Sigmoid colon (tissue), 7 donors: ENCODE data around the gene MYH9. TPM values are rescaled to one million over a fixed set of nuclear protein-coding genes. Genes with fewer than 3 reads are reported as not detected.

ENCODE experiments used
- DNase-seq: peaks from one replicate; pipeline ENCODE4 v3.0.0-alpha.2; 2019
- H3K27ac ChIP-seq, 4 donors: fragments of 200-600 bp; sonication (generic); one replicate each; pipeline ENCODE4 v1.5.1; 2016 to 2019; ENCODE audit warnings: mild to moderate bottlenecking in 1 of 4
- H3K27me3 ChIP-seq, 3 donors: fragments of 200-600 bp; sonication (generic); one replicate each; pipeline ENCODE4 v1.5.1; 2019; ENCODE audit warnings: mild to moderate bottlenecking in 1 of 3
- H3K36me3 ChIP-seq, 4 donors: fragments of 200-600 bp; sonication (generic); one replicate each; pipeline ENCODE4 v1.5.1; 2016 to 2019
- H3K4me1 ChIP-seq, 4 donors: fragments of 200-600 bp; sonication (generic); one replicate each; pipeline ENCODE4 v1.5.1; 2017 to 2019
- H3K4me3 ChIP-seq, 4 donors: fragments of 200-600 bp; sonication (generic); one replicate each; pipeline ENCODE4 v1.5.1; 2017 to 2019; ENCODE audit warnings: mild to moderate bottlenecking in 2 of 4, moderate library complexity in 1 of 4
- H3K9me3 ChIP-seq, 4 donors: fragments of 200-600 bp in 3 of 4; sonication (generic) in 3 of 4; one replicate each; pipeline versions ENCODE4 v1.5.1 to v1.6.1; 2013 to 2019
- CTCF ChIP-seq, 4 experiments: fragments of 450-650 bp in 3 of 4; fragments of 200-600 bp in 1 of 4; IDR thresholded peaks; one replicate each; pipeline ENCODE4 v1.5.1; 2016 to 2019; ENCODE audit warnings: antibody characterized with exemption in 4 of 4, mild to moderate bottlenecking in 3 of 4, moderate library complexity in 2 of 4
- EP300 ChIP-seq, 4 donors: sonication (generic); formaldehyde crosslinking; IDR thresholded peaks; one replicate each; pipeline ENCODE4 v1.6.1; 2017; ENCODE audit warnings: antibody characterized with exemption in 4 of 4
- POLR2A ChIP-seq, 2 donors: fragments of 450-650 bp; IDR thresholded peaks; one replicate each; pipeline ENCODE4 v1.6.1; 2016; ENCODE audit warnings: antibody characterized with exemption in 2 of 2, mild to moderate bottlenecking in 2 of 2, moderate library complexity in 2 of 2
- POLR2AphosphoS5 ChIP-seq, 4 donors: sonication (generic); formaldehyde crosslinking; IDR thresholded peaks; one replicate each; pipeline ENCODE4 v1.6.1; 2017; ENCODE audit warnings: antibody characterized with exemption in 4 of 4
- WGBS, 2 donors: extraction: QIAGEN DNeasy Blood & Tissue Kit; methylation state at CpG; one replicate each; pipeline ENCODE4 v1.1.7; 2013; 5-methylcytosine and 5-hydroxymethylcytosine counted together
- intact Hi-C: fragments of 100-400 bp; cut with DNase I; formaldehyde crosslinking; loops from one replicate; pipeline ENCODE4 v1.15.1; 2023
- polyA plus RNA-seq, 3 donors: library from polyadenylated mRNA; stranded (reverse); fragments of 200-250 nt; gene quantifications; one replicate each; pipeline ENCODE4 v1.2.3, GENCODE V29; 2013
- total RNA-seq, 4 donors: library from RNA; depleted of rRNA; stranded (reverse); fragments of >200 nt; gene quantifications; one replicate each; pipeline ENCODE4 v1.1.0, GENCODE V29; 2016
- donor health status: healthy with polysubstance abuse.
- donor health status: Bipolar disorder and iron deficiency.
- donor health status: healthy.

The MYH9 gene
- total and polyA plus RNA-seq, 7 donors: 63.7 to 307 (median 182) TPM

GRCh38 chr22:36405671-36406538, 18.1 kb upstream of the MYH9 start:
- H3K4me1 ChIP-seq: no peaks in the 10 kb centered on the region
- WGBS, 2 donors: 51 to 56% methylated on average over 9 of the region's 9 CpGs
- DNase-seq: no peak
- no peak overlapping the region for H3K27ac ChIP-seq
- no peak overlapping the region for H3K4me3 ChIP-seq
- peaks cover 0 to 13% (median 0%) of the 10 kb centered on the region in 4 donors for H3K36me3 ChIP-seq
- no peaks in the 10 kb centered on the region for H3K9me3 ChIP-seq
- intact Hi-C loops: no loop called here
- TF ChIP-seq CTCF (IDR thresholded peaks at IDR 0.05) (no peak), EP300 (IDR thresholded peaks at IDR 0.05) (no peak), POLR2AphosphoS5 (IDR thresholded peaks at IDR 0.05) (no peak), POLR2A (IDR thresholded peaks at IDR 0.05) (no peak)
- no peaks in the 10 kb centered on the region for H3K27me3 ChIP-seq

- Histone ChIP-seq H3K27ac (no peak overlapping the region), H3K4me3 (no peak overlapping the region), H3K27me3 (no peaks in the 10 kb centered on the region), H3K36me3 (peaks cover 0 to 6% (median 0%) of the 10 kb centered on the region in 4 donors), H3K4me1 (no peaks in the 10 kb centered on the region), H3K9me3 (no peaks in the 10 kb centered on the region)
- TF ChIP-seq CTCF (IDR thresholded peaks at IDR 0.05): no peak
- no peak for TF ChIP-seq POLR2A (IDR thresholded peaks at IDR 0.05)
- no peak for TF ChIP-seq POLR2AphosphoS5 (IDR thresholded peaks at IDR 0.05)
- no peak for TF ChIP-seq EP300 (IDR thresholded peaks at IDR 0.05)
- 58 to 68% methylated on average over 6 of the region's 6 CpGs for WGBS, 2 donors
- intact Hi-C loops: no loop called here
- DNase-seq: no peak
Observed at GRCh38 chr22:36405221-36405661, 17.5 kb upstream of the MYH9 start.

- Histone ChIP-seq H3K4me1 (no peaks in the 10 kb centered on the region), H3K36me3 (peaks cover 0 to 5% (median 0%) of the 10 kb centered on the region in 4 donors), H3K27me3 (no peaks in the 10 kb centered on the region), H3K27ac (no peak overlapping the region), H3K4me3 (no peak overlapping the region), H3K9me3 (no peaks in the 10 kb centered on the region)
- intact Hi-C loops: no loop called here
- DNase-seq: no peak
- TF ChIP-seq POLR2A (IDR thresholded peaks at IDR 0.05): no peak
- 59 to 77% methylated on average over 8 of the region's 8 CpGs for WGBS, 2 donors
Observed at GRCh38 chr22:36404446-36404845, 16.7 kb upstream of the MYH9 start.

GRCh38 chr22:36399472-36399778, 11.7 kb upstream of the MYH9 start:
- Histone ChIP-seq H3K4me3 (no peak overlapping the region), H3K4me1 (peaks cover 0 to 4% (median 0%) of the 10 kb centered on the region in 4 donors), H3K27me3 (no peaks in the 10 kb centered on the region), H3K27ac (no peak overlapping the region), H3K9me3 (no peaks in the 10 kb centered on the region), H3K36me3 (peaks cover 0 to 19% (median 0%) of the 10 kb centered on the region in 4 donors)
- intact Hi-C loops: no loop called here
- WGBS, 2 donors: 17 to 25% methylated on average over 3 of the region's 3 CpGs
- TF ChIP-seq POLR2AphosphoS5 (IDR thresholded peaks at IDR 0.05) (no peak), POLR2A (IDR thresholded peaks at IDR 0.05) (no peak), CTCF (IDR thresholded peaks at IDR 0.05) (no peak), EP300 (IDR thresholded peaks at IDR 0.05) (no peak)
- DNase-seq: no peak

- no peaks in the 10 kb centered on the region for H3K9me3 ChIP-seq
- peaks cover 0 to 4% (median 0%) of the 10 kb centered on the region in 4 donors for H3K4me1 ChIP-seq
- H3K4me3 ChIP-seq: no peak overlapping the region
- H3K36me3 ChIP-seq: peaks cover 0 to 19% (median 0%) of the 10 kb centered on the region in 4 donors
- H3K27me3 ChIP-seq: no peaks in the 10 kb centered on the region
- intact Hi-C loops: no loop called here
- H3K27ac ChIP-seq: no peak overlapping the region
- 47 to 86% methylated on average over 10 of the region's 10 CpGs for WGBS, 2 donors
- TF ChIP-seq POLR2AphosphoS5 (IDR thresholded peaks at IDR 0.05) (no peak), POLR2A (IDR thresholded peaks at IDR 0.05) (no peak), EP300 (IDR thresholded peaks at IDR 0.05) (no peak), CTCF (IDR thresholded peaks at IDR 0.05) (no peak)
- DNase-seq: no peak
Observed at GRCh38 chr22:36398601-36399471, 11.1 kb upstream of the MYH9 start.
